ENCODE data around the gene CCDC167.
"Not testable (repeated sequence)": the region's sequence is repeated elsewhere in the genome, so short reads cannot be mapped to it uniquely, and the experiment has no call there.

CCDC167 gene

GRCh38 chr6:37506479-37506878, 6.8 kb upstream of the CCDC167 start:
- Mint-ChIP-seq H3K4me1 (peaks cover 14% of the 10 kb centered on the region), H3K27ac (no peak overlapping the region), H3K9me3 (peaks cover 2% of the 10 kb centered on the region), H3K36me3 (ENCODE audit: low read depth) (no peaks in the 10 kb centered on the region), H3K4me3 (no peak overlapping the region), H3K27me3 (ENCODE audit: low read depth) (peaks cover 17% of the 10 kb centered on the region)
- no peak for TF ChIP-seq CTCF (IDR thresholded peaks at IDR 0.05; ENCODE audit: unreplicated experiment in 3 of 3)

- no peak overlapping the region for H3K4me3 Mint-ChIP-seq
- peaks cover 20% of the 10 kb centered on the region for H3K4me1 Mint-ChIP-seq
- TF ChIP-seq CTCF (IDR thresholded peaks at IDR 0.05; ENCODE audit: unreplicated experiment in 3 of 3) = no peak
- H3K27me3 Mint-ChIP-seq (ENCODE audit: low read depth) = peaks cover 5% of the 10 kb centered on the region
- peaks cover 2% of the 10 kb centered on the region for H3K9me3 Mint-ChIP-seq
- H3K27ac Mint-ChIP-seq = peak overlapping the region; percentile 21 to 57 (median 36)
- no peaks in the 10 kb centered on the region for H3K36me3 Mint-ChIP-seq (ENCODE audit: low read depth)
Observed at GRCh38 chr6:37504024-37504423, 4.3 kb upstream of the CCDC167 start.

- TF ChIP-seq CTCF (IDR thresholded peaks at IDR 0.05; ENCODE audit: unreplicated experiment in 3 of 3) = no peak
- peaks cover 2% of the 10 kb centered on the region for H3K9me3 Mint-ChIP-seq
- peaks cover 3% of the 10 kb centered on the region for H3K27me3 Mint-ChIP-seq (ENCODE audit: low read depth)
- peaks cover 23% of the 10 kb centered on the region for H3K4me1 Mint-ChIP-seq
- peak overlapping the region in 1 of 3 experiments; percentile 57 for H3K27ac Mint-ChIP-seq
- no peaks in the 10 kb centered on the region for H3K36me3 Mint-ChIP-seq (ENCODE audit: low read depth)
- no peak overlapping the region for H3K4me3 Mint-ChIP-seq
Observed at GRCh38 chr6:37503309-37503965, 3.7 kb upstream of the CCDC167 start.

- H3K27me3 Mint-ChIP-seq (ENCODE audit: low read depth) = peaks cover 4% of the 10 kb centered on the region
- no peaks in the 10 kb centered on the region for H3K9me3 Mint-ChIP-seq
- H3K36me3 Mint-ChIP-seq (ENCODE audit: low read depth) = no peaks in the 10 kb centered on the region
- no peak overlapping the region for H3K27ac Mint-ChIP-seq
- no peak for TF ChIP-seq CTCF (IDR thresholded peaks at IDR 0.05; ENCODE audit: unreplicated experiment in 3 of 3)
- H3K4me1 Mint-ChIP-seq = peaks cover 23% of the 10 kb centered on the region
- H3K4me3 Mint-ChIP-seq = peak overlapping the region in 1 of 3 experiments; percentile 21
Observed at GRCh38 chr6:37502703-37503291, 3.1 kb upstream of the CCDC167 start.

- Mint-ChIP-seq H3K4me3 (peak overlapping the region in 2 of 3 experiments; percentile 5 to 21), H3K27ac (peak overlapping the region in 1 of 3 experiments; percentile 20), H3K9me3 (no peaks in the 10 kb centered on the region), H3K4me1 (peaks cover 23% of the 10 kb centered on the region), H3K27me3 (ENCODE audit: low read depth) (peaks cover 8% of the 10 kb centered on the region), H3K36me3 (ENCODE audit: low read depth) (no peaks in the 10 kb centered on the region)
- TF ChIP-seq CTCF (IDR thresholded peaks at IDR 0.05; ENCODE audit: unreplicated experiment in 3 of 3) = no peak
Observed at GRCh38 chr6:37501632-37502491, 2.2 kb upstream of the CCDC167 start.

GRCh38 chr6:37500904-37501303, 1.2 kb upstream of the CCDC167 start:
- H3K9me3 Mint-ChIP-seq; H3K36me3 Mint-ChIP-seq (ENCODE audit: low read depth); H3K4me3 Mint-ChIP-seq; H3K27ac Mint-ChIP-seq: not testable (repeated sequence)
- Mint-ChIP-seq H3K4me1 (peaks cover 23% of the 10 kb centered on the region), H3K27me3 (ENCODE audit: low read depth) (peaks cover 10% of the 10 kb centered on the region)
